WI38 (cell line): ENCODE measurements around the gene SEC61A2.

Experiments
- H3K4me3 ChIP-seq: 2 replicates; pipeline ENCODE4 v1.5.1; 2011; ENCODE audit warnings: low read depth, mild to moderate bottlenecking, control low read depth, low read length
- CTCF ChIP-seq: IDR thresholded peaks from 2 replicates; pipeline ENCODE4 v1.5.1; 2012; ENCODE audit warnings: low read depth, mild to moderate bottlenecking, control low read depth, low read length

SEC61A2 gene

GRCh38 chr10:12208460-12208859, 79.0 kb downstream of the SEC61A2 start:
- no peak overlapping the region for H3K4me3 ChIP-seq
- TF ChIP-seq CTCF, result no peak

- no peak for TF ChIP-seq CTCF
- H3K4me3 ChIP-seq, result no peak overlapping the region
These were observed 83.0 kb downstream of the SEC61A2 start for GRCh38 chr10:12212454-12212853.

GRCh38 chr10:12213621-12214020, 84.1 kb downstream of the SEC61A2 start:
- H3K4me3 ChIP-seq, result no peak overlapping the region
- TF ChIP-seq CTCF, result no peak

- no peak for TF ChIP-seq CTCF
- no peak overlapping the region for H3K4me3 ChIP-seq
These were observed 84.6 kb downstream of the SEC61A2 start for GRCh38 chr10:12214093-12214492.

- peak; percentile 41; the same call in 1 of the 2 replicates for TF ChIP-seq CTCF
- H3K4me3 ChIP-seq, result no peak overlapping the region
These were observed 85.3 kb downstream of the SEC61A2 start for GRCh38 chr10:12214763-12215218.
